Measurements from ENCODE around the gene RAVER2. TPM values are rescaled to one million over a fixed set of nuclear protein-coding genes. Genes with fewer than 3 reads are reported as not detected.
"Not testable (repeated sequence)": the region's sequence is repeated elsewhere in the genome, so short reads cannot be mapped to it uniquely, and the experiment has no call there.

RAVER2 gene
- total RNA-seq, 1 donor from 2014 or later: 23.8 TPM

GRCh38 chr1:64769971-64770370 is 25.1 kb downstream of the RAVER2 start:
- TF ChIP-seq CTCF (IDR thresholded peaks at IDR 0.05; ENCODE audit: borderline replicate concordance): no peak
- Histone ChIP-seq H3K9me3 (replicated peaks) (peaks cover 17% of the 10 kb centered on the region), H3K4me1 (peaks cover 19% of the 10 kb centered on the region), H3K4me3 (no peak overlapping the region), H3K27me3 (ENCODE audit: low read depth) (no peaks in the 10 kb centered on the region), H3K36me3 (peaks cover 19% of the 10 kb centered on the region), H3K27ac (replicated peaks) (no peak overlapping the region)
- intact Hi-C loops (cut with micrococcal nuclease): no loop called here
- no peak for DNase-seq

GRCh38 chr1:64773306-64773705 is 28.4 kb downstream of the RAVER2 start:
- H3K27me3 ChIP-seq (ENCODE audit: low read depth); DNase-seq; intact Hi-C loops (cut with micrococcal nuclease); H3K4me3 ChIP-seq; H3K27ac ChIP-seq (replicated peaks); H3K4me1 ChIP-seq: not testable (repeated sequence)
- H3K9me3 ChIP-seq (replicated peaks): peaks cover 17% of the 10 kb centered on the region
- peaks cover 23% of the 10 kb centered on the region for H3K36me3 ChIP-seq

DNA sequence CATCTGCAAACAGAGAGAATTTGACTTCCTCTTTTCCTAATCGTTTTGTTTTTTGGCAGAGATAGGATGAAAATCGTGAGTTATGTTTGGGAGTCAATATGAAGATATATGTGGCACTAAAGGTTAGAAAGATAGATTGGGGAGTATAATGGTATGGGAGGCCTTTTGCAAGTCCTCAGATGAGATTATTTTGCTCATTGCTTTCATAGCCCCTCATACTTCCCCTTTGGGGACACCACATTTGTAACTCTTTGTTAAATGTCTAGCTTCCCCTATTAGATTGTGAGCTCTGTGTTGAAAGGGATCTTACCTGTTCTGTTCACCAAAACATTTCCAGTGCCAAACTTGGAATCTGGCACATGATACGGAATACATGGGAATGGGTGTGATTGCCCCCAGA is 30.2 kb downstream of the RAVER2 start:
- peaks cover 14% of the 10 kb centered on the region for H3K36me3 ChIP-seq
- no peak for TF ChIP-seq CTCF (IDR thresholded peaks at IDR 0.05; ENCODE audit: borderline replicate concordance)
- H3K27me3 ChIP-seq (ENCODE audit: low read depth): no peaks in the 10 kb centered on the region
- H3K9me3 ChIP-seq (replicated peaks): peaks cover 17% of the 10 kb centered on the region
- no peak for DNase-seq
- no peak overlapping the region for H3K27ac ChIP-seq (replicated peaks)
- H3K4me3 ChIP-seq: no peak overlapping the region
- intact Hi-C loops (cut with micrococcal nuclease): no loop called here
- H3K4me1 ChIP-seq: no peaks in the 10 kb centered on the region

DNA sequence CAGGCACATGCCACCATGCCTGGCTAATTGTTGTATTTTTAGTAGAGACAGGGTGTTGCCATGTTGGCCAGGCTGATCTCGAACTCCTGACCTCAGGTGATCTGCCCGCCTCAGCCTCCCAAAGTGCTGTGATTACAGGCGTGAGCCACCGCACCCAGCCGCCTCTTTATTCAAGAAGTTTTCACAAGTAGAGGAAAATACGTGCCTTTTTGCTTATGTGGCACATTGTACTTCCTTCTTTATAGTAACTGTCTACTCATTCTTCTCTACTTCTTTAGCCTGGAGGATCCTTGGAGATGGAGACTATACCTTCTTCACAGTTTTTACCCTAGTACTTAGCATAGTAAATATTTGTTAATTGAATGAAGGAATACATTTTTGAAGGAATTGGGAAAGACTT is 37.2 kb downstream of the RAVER2 start:
- intact Hi-C loops (cut with micrococcal nuclease); H3K27me3 ChIP-seq (ENCODE audit: low read depth); DNase-seq; H3K4me3 ChIP-seq; H3K27ac ChIP-seq (replicated peaks); H3K9me3 ChIP-seq (replicated peaks); H3K4me1 ChIP-seq: not testable (repeated sequence)
- H3K36me3 ChIP-seq: peaks cover 22% of the 10 kb centered on the region

DNA sequence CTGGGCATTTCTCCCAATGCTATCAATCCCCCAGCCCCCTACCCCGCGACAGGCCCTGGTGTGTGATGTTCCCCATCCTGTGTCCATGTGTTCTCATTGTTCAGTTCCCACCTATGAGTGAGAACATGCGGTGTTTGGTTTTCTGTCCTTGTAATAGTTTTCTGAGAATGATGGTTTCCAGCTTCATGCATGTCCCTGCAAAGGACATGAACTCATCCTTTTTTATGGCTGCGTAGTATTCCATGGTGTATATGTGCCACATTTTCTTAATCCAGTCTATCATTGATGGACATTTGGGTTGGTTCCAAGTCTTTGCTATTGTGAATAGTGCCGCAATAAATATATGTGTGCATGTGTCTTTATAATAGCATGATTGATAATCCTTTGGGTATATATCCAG is 38.0 kb downstream of the RAVER2 start:
- H3K4me1 ChIP-seq; H3K27me3 ChIP-seq (ENCODE audit: low read depth); H3K4me3 ChIP-seq; H3K9me3 ChIP-seq (replicated peaks); DNase-seq; H3K27ac ChIP-seq (replicated peaks); intact Hi-C loops (cut with micrococcal nuclease): not testable (repeated sequence)
- H3K36me3 ChIP-seq: peaks cover 20% of the 10 kb centered on the region

DNA sequence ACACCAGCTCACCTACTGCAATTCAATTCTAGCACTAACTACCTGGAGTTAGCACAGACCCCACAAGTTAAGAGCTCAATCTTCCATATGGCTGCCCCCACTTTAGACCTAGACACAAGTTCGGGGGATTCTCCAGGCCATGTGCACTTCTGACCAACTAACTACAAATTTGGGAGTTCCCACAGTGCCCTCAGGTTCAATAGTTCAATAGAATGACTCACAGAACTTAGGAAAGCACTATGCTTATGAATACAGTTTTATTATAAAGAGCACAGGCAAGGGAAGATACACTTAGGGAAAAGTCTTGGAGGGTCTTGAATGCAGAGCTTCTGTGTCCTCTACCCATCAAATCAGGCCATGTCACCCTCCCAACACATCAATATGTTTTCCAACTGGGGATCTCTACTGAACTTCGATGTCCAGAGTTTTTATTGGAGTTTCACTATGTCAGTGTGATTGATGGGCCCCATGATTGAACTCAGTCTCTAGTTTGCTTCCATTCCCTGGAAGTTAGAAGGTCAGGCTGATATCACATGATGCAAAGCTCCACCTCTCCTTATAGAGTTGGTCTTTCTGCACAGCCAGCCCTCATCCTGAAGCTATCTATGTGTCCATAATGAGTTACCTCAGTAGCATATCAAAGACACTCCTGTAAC is 46.1 kb downstream of the RAVER2 start:
- TF ChIP-seq CTCF (IDR thresholded peaks at IDR 0.05; ENCODE audit: borderline replicate concordance): no peak
- H3K4me1 ChIP-seq: no peaks in the 10 kb centered on the region
- peaks cover 24% of the 10 kb centered on the region for H3K36me3 ChIP-seq
- DNase-seq: no peak
- intact Hi-C loops (cut with micrococcal nuclease): no loop called here
- H3K27me3 ChIP-seq (ENCODE audit: low read depth): no peaks in the 10 kb centered on the region
- H3K27ac ChIP-seq (replicated peaks): no peak overlapping the region
- H3K4me3 ChIP-seq: no peak overlapping the region
- peaks cover 17% of the 10 kb centered on the region for H3K9me3 ChIP-seq (replicated peaks)

GRCh38 chr1:64798872-64799271 is 54.0 kb downstream of the RAVER2 start:
- H3K4me3 ChIP-seq: no peak overlapping the region
- DNase-seq: no peak
- no peaks in the 10 kb centered on the region for H3K36me3 ChIP-seq
- no peak for TF ChIP-seq CTCF (IDR thresholded peaks at IDR 0.05; ENCODE audit: borderline replicate concordance)
- intact Hi-C loops (cut with micrococcal nuclease): no loop called here
- H3K9me3 ChIP-seq (replicated peaks): peaks cover 7% of the 10 kb centered on the region
- no peaks in the 10 kb centered on the region for H3K27me3 ChIP-seq (ENCODE audit: low read depth)
- H3K4me1 ChIP-seq: no peaks in the 10 kb centered on the region
- H3K27ac ChIP-seq (replicated peaks): no peak overlapping the region

All from left ventricle myocardium inferior (tissue), 1 donor.